Tibial nerve (tissue), 3 donors: ENCODE measurements around the gene SUGP2.

Experiments
- POLR2A ChIP-seq, 2 donors: fragments of 450-650 bp; IDR thresholded peaks; one replicate each; pipeline ENCODE4 v1.6.1; 2017; ENCODE audit warnings: antibody characterized with exemption in 2 of 2, mild to moderate bottlenecking in 2 of 2, moderate library complexity in 2 of 2
- TF ChIP-seq, protein P1 (sequence below), 5 experiments: fragments of 200-600 bp in 3 of 5; fragments of 450-650 bp in 2 of 5; sonication (generic) in 3 of 5; IDR thresholded peaks; one replicate each; pipeline ENCODE4 v1.5.1; 2016 to 2019; ENCODE audit warnings: antibody characterized with exemption in 5 of 5, mild to moderate bottlenecking in 3 of 5, moderate library complexity in 2 of 5

DNA sequence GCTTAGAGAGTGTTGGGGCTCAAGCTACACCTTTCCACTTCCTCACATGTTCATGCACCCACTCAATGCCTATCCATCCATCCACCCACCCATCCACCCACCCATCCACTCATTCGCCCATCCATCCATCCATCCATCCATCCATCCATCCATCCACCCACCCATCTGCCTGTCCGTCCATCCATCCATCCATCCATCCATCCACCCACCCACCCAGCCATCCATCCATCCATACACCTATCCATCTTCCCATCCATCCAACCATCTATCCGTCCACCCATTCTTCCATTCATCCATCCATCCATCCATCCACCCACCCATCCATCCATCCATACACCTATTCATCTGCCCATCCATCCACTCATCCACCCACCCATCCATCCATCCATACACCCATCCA, 79.2 kb downstream of the SUGP2 start:
- TF ChIP-seq POLR2A (IDR thresholded peaks at IDR 0.05): no peak
- TF ChIP-seq, protein P1, sequence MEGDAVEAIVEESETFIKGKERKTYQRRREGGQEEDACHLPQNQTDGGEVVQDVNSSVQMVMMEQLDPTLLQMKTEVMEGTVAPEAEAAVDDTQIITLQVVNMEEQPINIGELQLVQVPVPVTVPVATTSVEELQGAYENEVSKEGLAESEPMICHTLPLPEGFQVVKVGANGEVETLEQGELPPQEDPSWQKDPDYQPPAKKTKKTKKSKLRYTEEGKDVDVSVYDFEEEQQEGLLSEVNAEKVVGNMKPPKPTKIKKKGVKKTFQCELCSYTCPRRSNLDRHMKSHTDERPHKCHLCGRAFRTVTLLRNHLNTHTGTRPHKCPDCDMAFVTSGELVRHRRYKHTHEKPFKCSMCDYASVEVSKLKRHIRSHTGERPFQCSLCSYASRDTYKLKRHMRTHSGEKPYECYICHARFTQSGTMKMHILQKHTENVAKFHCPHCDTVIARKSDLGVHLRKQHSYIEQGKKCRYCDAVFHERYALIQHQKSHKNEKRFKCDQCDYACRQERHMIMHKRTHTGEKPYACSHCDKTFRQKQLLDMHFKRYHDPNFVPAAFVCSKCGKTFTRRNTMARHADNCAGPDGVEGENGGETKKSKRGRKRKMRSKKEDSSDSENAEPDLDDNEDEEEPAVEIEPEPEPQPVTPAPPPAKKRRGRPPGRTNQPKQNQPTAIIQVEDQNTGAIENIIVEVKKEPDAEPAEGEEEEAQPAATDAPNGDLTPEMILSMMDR (IDR thresholded peaks at IDR 0.05): no peak
